Temporal lobe (tissue), 2 donors: ENCODE data around the gene SIMC1. TPM values are rescaled to one million over a fixed set of nuclear protein-coding genes. Genes with fewer than 3 reads are reported as not detected.
A peak's percentile ranks its signal among the peaks of the same experiment; 100 is the strongest.

Experiments
- small RNA-seq: library from RNA; depleted of rRNA; stranded (forward); fragments of <200 nt; gene quantifications from one replicate; pipeline ENCODE3, GENCODE V24; 2014; ENCODE audit warnings: low replicate concordance
- total RNA-seq: library from RNA; depleted of rRNA; stranded (reverse); fragments of >200 nt; gene quantifications from one replicate; pipeline ENCODE4 v1.2.3, GENCODE V29; 2014

The SIMC1 gene
- total RNA-seq, 1 donor from 2014 or later = 12.5 TPM

Small RNA genes lying within 50 kb of the gene (small RNA-seq; reads per million reads assigned to genes)
- gene MIR1271 = 23.5 reads per million, percentile 95 among the genes with 10 or more reads in this experiment

Other genes with a start within 250 kb of the SIMC1 start
- gene KIAA1191, start 123.3 kb downstream of the SIMC1 start, total RNA-seq = 76.7 TPM
- 63.9 TPM for gene ARL10, start 127.1 kb downstream of the SIMC1 start, total RNA-seq
- 5.7 TPM for gene NOP16, start 150.2 kb downstream of the SIMC1 start, total RNA-seq
- 18.4 TPM for gene HIGD2A, start 150.3 kb downstream of the SIMC1 start, total RNA-seq
- gene CLTB, start 178.1 kb downstream of the SIMC1 start, total RNA-seq = 42.3 TPM
- gene FAF2, start 210.0 kb downstream of the SIMC1 start, total RNA-seq = 24.6 TPM